ENCODE data around the gene EHF. TPM values are rescaled to one million over a fixed set of nuclear protein-coding genes. Genes with fewer than 3 reads are reported as not detected.

The EHF gene
- polyA plus RNA-seq (2013, experiment 1 of 2) = 0.07 TPM
- 0.01 TPM for polyA plus RNA-seq (2013, experiment 2 of 2)

DNA sequence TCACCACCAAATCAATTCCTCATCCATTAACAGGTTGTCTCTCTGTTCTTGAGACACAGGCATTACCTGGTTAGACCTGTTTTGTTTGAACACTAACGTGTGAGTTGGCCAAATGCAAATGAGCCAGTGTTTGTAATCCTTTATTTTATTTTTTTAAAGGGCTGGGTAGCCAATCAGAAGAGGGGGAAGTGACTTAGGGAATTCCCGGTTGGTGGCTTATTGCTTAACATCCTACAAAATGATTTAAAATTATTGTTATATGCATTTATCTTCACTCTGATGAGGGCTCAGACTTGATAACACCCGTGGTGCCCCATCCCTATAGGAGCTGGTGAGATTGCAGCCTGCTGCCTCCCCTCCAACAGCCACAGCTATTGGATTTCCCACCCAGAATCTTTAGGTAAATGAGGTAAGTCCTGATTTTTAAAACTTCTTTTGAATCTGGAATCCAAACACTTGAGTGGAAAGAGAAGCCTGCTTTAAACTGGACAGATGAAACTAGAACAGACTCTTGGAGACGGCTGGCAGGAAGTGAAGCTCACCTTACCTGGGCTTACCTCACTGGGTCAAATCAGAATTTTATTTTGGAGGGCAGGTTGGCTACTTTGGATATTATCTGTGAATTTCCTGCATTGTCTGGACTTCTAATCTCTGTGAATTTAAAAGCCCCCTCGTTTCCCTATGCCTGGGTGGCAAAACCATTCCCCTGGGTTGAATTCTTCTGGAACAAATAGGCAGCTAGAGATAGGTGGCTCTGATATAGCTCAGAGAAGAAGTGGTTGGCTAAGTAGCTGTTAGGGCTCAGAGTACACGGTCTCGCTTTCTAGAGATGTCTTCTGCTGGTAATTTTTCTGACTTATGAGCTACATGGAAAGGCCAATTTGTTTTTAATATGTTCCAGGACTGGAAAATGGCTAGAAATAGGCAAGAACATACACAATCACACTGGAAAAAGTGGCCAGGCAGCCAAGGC, at the start of gene EHF:
TSS of gene EHF (plus strand) at position 274 of the 973 bp plus-strand sequence. CDS start 21,538 bp downstream, outside the sequence.
- Histone ChIP-seq H3K27me3 (ENCODE audit: control insufficient read depth in 3 of 3, insufficient read depth in 3 of 3, low read depth in 1 of 3, low read length in 3 of 3) (peaks cover 0 to 4% (median 0%) of the 10 kb centered on the region in 3 experiments), H4K91ac (ENCODE audit: low read depth, low read length, poor library complexity) (no peak within 1 kb of the TSS), H3K36me3 (replicated peaks in 1 of 2; ENCODE audit: control insufficient read depth in 2 of 2, insufficient read depth in 2 of 2, low read length in 2 of 2) (no peaks in the 10 kb centered on the region), H3K79me1 (ENCODE audit: low read depth, low read length) (no peaks in the 10 kb centered on the region), H2BK5ac (ENCODE audit: low read length) (no peak within 1 kb of the TSS), H2AFZ (ENCODE audit: low read length) (no peak within 1 kb of the TSS), H3K4me1 (ENCODE audit: control insufficient read depth in 2 of 2, insufficient read depth in 1 of 2, low read depth in 1 of 2, low read length in 2 of 2) (no peaks in the 10 kb centered on the region), H3K14ac (ENCODE audit: low read length) (no peak within 1 kb of the TSS), H3K4me2 (ENCODE audit: insufficient read depth, low read length, poor library complexity, severe bottlenecking) (no peak within 1 kb of the TSS), H2BK12ac (ENCODE audit: low read length) (no peak within 1 kb of the TSS), H3K4ac (ENCODE audit: low read length) (no peak within 1 kb of the TSS), H3K18ac (ENCODE audit: low read length) (no peak within 1 kb of the TSS), H2BK15ac (ENCODE audit: low read length) (no peak within 1 kb of the TSS), H2AK5ac (ENCODE audit: low read depth, low read length) (no peak within 1 kb of the TSS), H3K27ac (replicated peaks; ENCODE audit: low read length) (no peak within 1 kb of the TSS), H3K4me3 (ENCODE audit: low read length in 2 of 2) (no peak within 1 kb of the TSS), H3K9ac (ENCODE audit: low read depth, low read length, poor library complexity) (no peak within 1 kb of the TSS), H3K9me3 (replicated peaks in 1 of 2; ENCODE audit: control insufficient read depth in 2 of 2, insufficient read depth in 1 of 2, low read depth in 1 of 2, low read length in 2 of 2) (peaks cover 0 to 2% of the 10 kb centered on the region in 2 donors), H2BK120ac (ENCODE audit: low read depth, low read length) (no peak within 1 kb of the TSS), H4K8ac (ENCODE audit: low read depth, low read length) (no peak within 1 kb of the TSS), H3K23ac (ENCODE audit: low read depth, low read length, poor library complexity) (no peak within 1 kb of the TSS)
- no peak for DNase-seq (ENCODE audit: low spot score)
- WGBS, 2 donors (ENCODE audit: extremely low coverage in 2 of 2, insufficient read length in 2 of 2, insufficient replicate concordance in 1 of 2) = no CpG with 5 or more reads among the region's 7 CpGs

DNA sequence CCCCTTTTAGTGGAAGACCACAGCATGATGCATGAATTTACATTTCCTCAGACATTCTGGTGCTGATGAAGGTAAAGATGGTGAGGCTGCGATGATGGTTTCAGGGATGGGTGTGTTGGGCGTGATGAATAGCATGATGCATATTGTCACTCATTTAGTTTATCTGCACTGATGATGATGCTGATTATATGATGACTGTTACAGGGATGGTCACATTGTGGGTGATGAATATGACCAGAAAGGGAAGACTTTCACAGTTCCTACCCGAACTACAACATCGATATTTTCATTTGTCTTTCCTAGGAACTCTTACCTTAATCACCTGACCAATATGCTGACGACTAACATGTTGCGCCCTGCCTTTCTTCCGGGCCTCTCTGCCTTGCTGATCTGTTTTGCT, 47.4 kb upstream of the EHF start:
- H3K27me3 ChIP-seq (ENCODE audit: control insufficient read depth in 3 of 3, insufficient read depth in 3 of 3, low read depth in 1 of 3, low read length in 3 of 3) = peaks cover 0 to 15% (median 0%) of the 10 kb centered on the region in 3 experiments
- H3K4me1 ChIP-seq (ENCODE audit: control insufficient read depth in 2 of 2, insufficient read depth in 1 of 2, low read depth in 1 of 2, low read length in 2 of 2) = no peaks in the 10 kb centered on the region
- no peak overlapping the region for H3K4ac ChIP-seq (ENCODE audit: low read length)
- no peak overlapping the region for H3K4me2 ChIP-seq (ENCODE audit: insufficient read depth, low read length, poor library complexity, severe bottlenecking)
- WGBS, 2 donors (ENCODE audit: extremely low coverage in 2 of 2, insufficient read length in 2 of 2, insufficient replicate concordance in 1 of 2) = no CpG with 5 or more reads among the region's 7 CpGs
- no peak overlapping the region for H2BK120ac ChIP-seq (ENCODE audit: low read depth, low read length)
- H2BK15ac ChIP-seq (ENCODE audit: low read length) = no peak overlapping the region
- H3K36me3 ChIP-seq (replicated peaks in 1 of 2; ENCODE audit: control insufficient read depth in 2 of 2, insufficient read depth in 2 of 2, low read length in 2 of 2) = no peaks in the 10 kb centered on the region
- no peak overlapping the region for H3K23ac ChIP-seq (ENCODE audit: low read depth, low read length, poor library complexity)
- no peak overlapping the region for H4K8ac ChIP-seq (ENCODE audit: low read depth, low read length)
- DNase-seq (ENCODE audit: low spot score) = no peak
- no peak overlapping the region for H2BK5ac ChIP-seq (ENCODE audit: low read length)
- no peak overlapping the region for H2AFZ ChIP-seq (ENCODE audit: low read length)
- no peaks in the 10 kb centered on the region for H3K9me3 ChIP-seq (replicated peaks in 1 of 2; ENCODE audit: control insufficient read depth in 2 of 2, insufficient read depth in 1 of 2, low read depth in 1 of 2, low read length in 2 of 2)
- no peak overlapping the region for H2AK5ac ChIP-seq (ENCODE audit: low read depth, low read length)
- no peak overlapping the region for H3K27ac ChIP-seq (replicated peaks; ENCODE audit: low read length)
- no peak overlapping the region for H2BK12ac ChIP-seq (ENCODE audit: low read length)
- H4K91ac ChIP-seq (ENCODE audit: low read depth, low read length, poor library complexity) = no peak overlapping the region
- no peak overlapping the region for H3K4me3 ChIP-seq (ENCODE audit: low read length in 2 of 2)
- no peaks in the 10 kb centered on the region for H3K79me1 ChIP-seq (ENCODE audit: low read depth, low read length)
- H3K14ac ChIP-seq (ENCODE audit: low read length) = no peak overlapping the region
- no peak overlapping the region for H3K9ac ChIP-seq (ENCODE audit: low read depth, low read length, poor library complexity)
- no peak overlapping the region for H3K18ac ChIP-seq (ENCODE audit: low read length)

DNA sequence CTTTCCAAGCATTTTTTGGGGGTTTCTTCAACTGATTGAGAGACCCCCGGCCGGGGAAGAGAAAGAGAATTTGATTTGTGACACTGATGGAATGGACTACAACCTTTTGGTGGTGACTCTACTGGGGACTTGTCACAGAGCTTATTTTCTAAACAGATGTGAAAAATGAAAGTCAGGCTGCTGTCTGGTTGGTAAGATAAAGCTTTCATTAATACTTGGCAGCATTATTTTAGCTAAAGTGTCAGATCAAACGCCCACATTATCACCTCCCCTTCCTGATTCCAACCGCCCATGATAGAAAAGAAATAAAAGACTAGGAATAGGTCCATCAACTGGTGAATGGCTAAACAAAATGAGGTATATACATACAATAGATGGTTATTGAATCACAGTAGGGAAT, 45.6 kb upstream of the EHF start:
- Histone ChIP-seq H2AFZ (ENCODE audit: low read length) (no peak overlapping the region), H3K9ac (ENCODE audit: low read depth, low read length, poor library complexity) (no peak overlapping the region), H2BK120ac (ENCODE audit: low read depth, low read length) (no peak overlapping the region), H3K27me3 (ENCODE audit: control insufficient read depth in 3 of 3, insufficient read depth in 3 of 3, low read depth in 1 of 3, low read length in 3 of 3) (peaks cover 0 to 22% (median 0%) of the 10 kb centered on the region in 3 experiments), H2BK12ac (ENCODE audit: low read length) (no peak overlapping the region), H3K79me1 (ENCODE audit: low read depth, low read length) (no peaks in the 10 kb centered on the region), H3K4me2 (ENCODE audit: insufficient read depth, low read length, poor library complexity, severe bottlenecking) (no peak overlapping the region), H3K4ac (ENCODE audit: low read length) (no peak overlapping the region), H4K91ac (ENCODE audit: low read depth, low read length, poor library complexity) (no peak overlapping the region), H4K8ac (ENCODE audit: low read depth, low read length) (no peak overlapping the region), H3K14ac (ENCODE audit: low read length) (no peak overlapping the region), H2BK15ac (ENCODE audit: low read length) (no peak overlapping the region), H3K9me3 (replicated peaks in 1 of 2; ENCODE audit: control insufficient read depth in 2 of 2, insufficient read depth in 1 of 2, low read depth in 1 of 2, low read length in 2 of 2) (no peaks in the 10 kb centered on the region), H3K23ac (ENCODE audit: low read depth, low read length, poor library complexity) (no peak overlapping the region), H3K4me3 (ENCODE audit: low read length in 2 of 2) (no peak overlapping the region), H3K36me3 (replicated peaks in 1 of 2; ENCODE audit: control insufficient read depth in 2 of 2, insufficient read depth in 2 of 2, low read length in 2 of 2) (no peaks in the 10 kb centered on the region), H2BK5ac (ENCODE audit: low read length) (no peak overlapping the region), H3K4me1 (ENCODE audit: control insufficient read depth in 2 of 2, insufficient read depth in 1 of 2, low read depth in 1 of 2, low read length in 2 of 2) (no peaks in the 10 kb centered on the region), H3K27ac (replicated peaks; ENCODE audit: low read length) (no peak overlapping the region), H3K18ac (ENCODE audit: low read length) (no peak overlapping the region), H2AK5ac (ENCODE audit: low read depth, low read length) (no peak overlapping the region)
- no CpG with 5 or more reads among the region's 4 CpGs for WGBS, 2 donors (ENCODE audit: extremely low coverage in 2 of 2, insufficient read length in 2 of 2, insufficient replicate concordance in 1 of 2)
- DNase-seq (ENCODE audit: low spot score) = no peak

DNA sequence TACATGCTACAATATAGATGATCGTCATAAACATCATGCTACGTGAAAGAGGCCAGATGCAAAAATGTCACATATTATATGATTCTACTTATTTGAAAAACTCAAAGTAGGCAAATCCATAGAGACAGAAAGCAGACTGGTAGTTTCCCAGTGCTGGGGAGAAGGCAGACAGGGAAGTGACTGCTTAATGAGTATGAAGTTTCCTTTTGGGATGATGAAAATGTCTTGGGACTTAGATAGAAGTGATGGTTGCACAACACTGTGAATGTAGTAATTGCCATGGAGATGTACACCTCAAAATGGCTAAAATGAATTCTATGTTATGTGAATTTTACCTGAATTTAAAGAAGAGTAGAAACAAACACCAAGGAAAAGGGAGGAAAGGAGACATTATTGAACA, 45.2 kb upstream of the EHF start:
- Histone ChIP-seq H3K4ac (ENCODE audit: low read length) (no peak overlapping the region), H2BK12ac (ENCODE audit: low read length) (no peak overlapping the region), H3K79me1 (ENCODE audit: low read depth, low read length) (no peaks in the 10 kb centered on the region), H3K27me3 (ENCODE audit: control insufficient read depth in 3 of 3, insufficient read depth in 3 of 3, low read depth in 1 of 3, low read length in 3 of 3) (peaks cover 0 to 27% (median 0%) of the 10 kb centered on the region in 3 experiments), H2AFZ (ENCODE audit: low read length) (no peak overlapping the region), H4K8ac (ENCODE audit: low read depth, low read length) (no peak overlapping the region), H3K4me2 (ENCODE audit: insufficient read depth, low read length, poor library complexity, severe bottlenecking) (no peak overlapping the region), H3K23ac (ENCODE audit: low read depth, low read length, poor library complexity) (no peak overlapping the region), H2BK15ac (ENCODE audit: low read length) (no peak overlapping the region), H2AK5ac (ENCODE audit: low read depth, low read length) (no peak overlapping the region), H3K18ac (ENCODE audit: low read length) (no peak overlapping the region), H3K9ac (ENCODE audit: low read depth, low read length, poor library complexity) (no peak overlapping the region), H2BK5ac (ENCODE audit: low read length) (no peak overlapping the region), H3K14ac (ENCODE audit: low read length) (no peak overlapping the region), H2BK120ac (ENCODE audit: low read depth, low read length) (no peak overlapping the region), H3K27ac (replicated peaks; ENCODE audit: low read length) (no peak overlapping the region), H3K4me1 (ENCODE audit: control insufficient read depth in 2 of 2, insufficient read depth in 1 of 2, low read depth in 1 of 2, low read length in 2 of 2) (no peaks in the 10 kb centered on the region), H4K91ac (ENCODE audit: low read depth, low read length, poor library complexity) (no peak overlapping the region), H3K9me3 (replicated peaks in 1 of 2; ENCODE audit: control insufficient read depth in 2 of 2, insufficient read depth in 1 of 2, low read depth in 1 of 2, low read length in 2 of 2) (no peaks in the 10 kb centered on the region), H3K4me3 (ENCODE audit: low read length in 2 of 2) (no peak overlapping the region), H3K36me3 (replicated peaks in 1 of 2; ENCODE audit: control insufficient read depth in 2 of 2, insufficient read depth in 2 of 2, low read length in 2 of 2) (no peaks in the 10 kb centered on the region)
- DNase-seq (ENCODE audit: low spot score) = no peak
- no CpG with 5 or more reads among the region's 2 CpGs for WGBS, 2 donors (ENCODE audit: extremely low coverage in 2 of 2, insufficient read length in 2 of 2, insufficient replicate concordance in 1 of 2)
